Measurements from ENCODE around the gene TBPL1. TPM values are rescaled to one million over a fixed set of nuclear protein-coding genes. Genes with fewer than 3 reads are reported as not detected.

Gene TBPL1
- total RNA-seq, 4 donors from 2014 or later, result 4.0 to 35.5 (median 6.6) TPM

- DNase-seq, result no peak
- TF ChIP-seq POLR2A (IDR thresholded peaks at IDR 0.05) (no peak), CTCF (IDR thresholded peaks at IDR 0.05) (no peak)
Observed at GRCh38 chr6:134031696-134032255, 78.8 kb downstream of the TBPL1 start.

GRCh38 chr6:134034478-134034877 lies 81.5 kb downstream of the TBPL1 start:
- Histone ChIP-seq H3K27me3 (no peaks in the 10 kb centered on the region), H3K36me3 (no peaks in the 10 kb centered on the region), H3K27ac (no peak overlapping the region), H3K9me3 (no peaks in the 10 kb centered on the region), H3K4me1 (no peaks in the 10 kb centered on the region), H3K4me3 (no peak overlapping the region)
- DNase-seq, result no peak
- no peak for TF ChIP-seq POLR2A (IDR thresholded peaks at IDR 0.05)
- TF ChIP-seq CTCF (IDR thresholded peaks at IDR 0.05), result no peak

More at GRCh38 chr6:134031696-134032255, 78.8 kb downstream of the TBPL1 start:
- H3K27me3 ChIP-seq, result no peaks in the 10 kb centered on the region
- H3K36me3 ChIP-seq, result no peaks in the 10 kb centered on the region
- no peaks in the 10 kb centered on the region for H3K4me1 ChIP-seq
- no peak overlapping the region for H3K4me3 ChIP-seq
- H3K9me3 ChIP-seq, result no peaks in the 10 kb centered on the region
- no peak overlapping the region for H3K27ac ChIP-seq

GRCh38 chr6:134034961-134035822 lies 82.2 kb downstream of the TBPL1 start:
- H3K4me3 ChIP-seq, result no peak overlapping the region
- no peaks in the 10 kb centered on the region for H3K36me3 ChIP-seq
- TF ChIP-seq CTCF (IDR thresholded peaks at IDR 0.05) (no peak), POLR2A (IDR thresholded peaks at IDR 0.05) (no peak)
- no peaks in the 10 kb centered on the region for H3K4me1 ChIP-seq
- no peak for DNase-seq
- no peaks in the 10 kb centered on the region for H3K9me3 ChIP-seq
- H3K27ac ChIP-seq, result no peak overlapping the region
- H3K27me3 ChIP-seq, result no peaks in the 10 kb centered on the region

- no peak for TF ChIP-seq CTCF (IDR thresholded peaks at IDR 0.05)
- no peak for TF ChIP-seq POLR2A (IDR thresholded peaks at IDR 0.05)
- H3K9me3 ChIP-seq, result no peaks in the 10 kb centered on the region
- no peaks in the 10 kb centered on the region for H3K27me3 ChIP-seq
- H3K4me1 ChIP-seq, result no peaks in the 10 kb centered on the region
- no peaks in the 10 kb centered on the region for H3K36me3 ChIP-seq
- no peak overlapping the region for H3K4me3 ChIP-seq
- no peak for DNase-seq
- H3K27ac ChIP-seq, result no peak overlapping the region
Observed at GRCh38 chr6:134035823-134036296, 82.8 kb downstream of the TBPL1 start.

GRCh38 chr6:134039116-134039515 lies 86.1 kb downstream of the TBPL1 start:
- no peak for TF ChIP-seq POLR2A (IDR thresholded peaks at IDR 0.05)
- TF ChIP-seq CTCF (IDR thresholded peaks at IDR 0.05), result no peak
- Histone ChIP-seq H3K4me1 (no peaks in the 10 kb centered on the region), H3K27ac (no peak overlapping the region), H3K4me3 (no peak overlapping the region), H3K36me3 (no peaks in the 10 kb centered on the region), H3K9me3 (no peaks in the 10 kb centered on the region), H3K27me3 (no peaks in the 10 kb centered on the region)
- DNase-seq, result no peak

Small RNAs within 50 kb of the gene (small RNA-seq; reads per million reads assigned to genes)
- 0 reads per million in 2 donors for gene AL449363.1

Other genes starting within 250 kb of the TBPL1 start
- 10 to 100 TPM in 1 of 4 donors, 1 to 10 TPM in 3; 2.5 to 29.7 (median 4.7) TPM for gene TCF21, start 64.1 kb upstream of the TBPL1 start, total RNA-seq
- gene SLC2A12, start 99.4 kb downstream of the TBPL1 start, total RNA-seq, result under 1 TPM in 3 of 4 donors, not detected in 1; 0.35 to 0.67 (median 0.66) TPM